ENCODE measurements around the gene PDE5A.
A peak's percentile ranks its signal among the peaks of the same experiment; 100 is the strongest.
"Not testable (repeated sequence)": the region's sequence is repeated elsewhere in the genome, so short reads cannot be mapped to it uniquely, and the experiment has no call there.

PDE5A gene

GRCh38 chr4:119471259-119471658 lies 157.3 kb downstream of the PDE5A start:
- DNase-seq (ENCODE audit: low read depth in 2 of 2) = no peak

GRCh38 chr4:119470737-119471063 lies 157.9 kb downstream of the PDE5A start:
- DNase-seq (ENCODE audit: low read depth in 2 of 2) = not testable (repeated sequence)

DNA sequence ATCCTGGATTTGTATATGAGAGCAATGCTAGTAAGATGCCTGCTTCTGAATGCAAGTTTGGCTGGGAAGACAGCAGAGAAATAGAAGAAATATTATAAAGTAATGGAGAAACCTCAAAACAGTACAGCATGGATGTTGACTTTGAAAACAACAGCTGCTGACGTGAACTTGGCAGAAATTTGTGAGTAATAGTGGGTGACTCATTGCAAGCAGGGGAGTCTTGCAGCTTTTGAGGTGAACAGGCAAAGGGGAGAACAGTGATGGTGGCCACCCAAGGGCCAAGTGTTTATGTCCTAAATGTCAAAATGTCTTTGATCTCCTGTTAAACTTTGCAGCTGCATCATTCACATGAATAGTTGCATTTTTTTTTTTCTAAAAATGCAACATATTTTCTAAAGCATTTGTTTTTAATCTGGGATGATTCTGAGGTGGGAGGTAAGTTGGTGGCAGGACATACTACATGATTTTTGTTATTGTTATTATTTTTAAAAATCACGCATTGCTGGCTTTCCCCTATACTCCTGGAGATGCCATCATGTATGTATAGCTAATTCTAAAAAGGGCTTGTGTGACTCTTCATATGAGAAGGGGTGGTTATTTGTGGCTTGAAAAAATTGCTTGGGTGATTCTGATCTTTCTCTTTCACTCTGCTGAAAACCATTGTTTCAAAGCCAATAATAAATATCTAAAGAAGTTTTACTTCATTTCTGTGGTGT lies 158.4 kb downstream of the PDE5A start:
- DNase-seq (ENCODE audit: low read depth in 2 of 2) = not testable (repeated sequence)

GRCh38 chr4:119469039-119469438 lies 159.6 kb downstream of the PDE5A start:
- not testable (repeated sequence) for DNase-seq (ENCODE audit: low read depth in 2 of 2)

GRCh38 chr4:119462733-119463132 lies 165.9 kb downstream of the PDE5A start:
- DNase-seq (ENCODE audit: low read depth in 2 of 2) = not testable (repeated sequence)

- not testable (repeated sequence) for DNase-seq (ENCODE audit: low read depth in 2 of 2)
These were observed 172.9 kb downstream of the PDE5A start for GRCh38 chr4:119455734-119456133.

DNA sequence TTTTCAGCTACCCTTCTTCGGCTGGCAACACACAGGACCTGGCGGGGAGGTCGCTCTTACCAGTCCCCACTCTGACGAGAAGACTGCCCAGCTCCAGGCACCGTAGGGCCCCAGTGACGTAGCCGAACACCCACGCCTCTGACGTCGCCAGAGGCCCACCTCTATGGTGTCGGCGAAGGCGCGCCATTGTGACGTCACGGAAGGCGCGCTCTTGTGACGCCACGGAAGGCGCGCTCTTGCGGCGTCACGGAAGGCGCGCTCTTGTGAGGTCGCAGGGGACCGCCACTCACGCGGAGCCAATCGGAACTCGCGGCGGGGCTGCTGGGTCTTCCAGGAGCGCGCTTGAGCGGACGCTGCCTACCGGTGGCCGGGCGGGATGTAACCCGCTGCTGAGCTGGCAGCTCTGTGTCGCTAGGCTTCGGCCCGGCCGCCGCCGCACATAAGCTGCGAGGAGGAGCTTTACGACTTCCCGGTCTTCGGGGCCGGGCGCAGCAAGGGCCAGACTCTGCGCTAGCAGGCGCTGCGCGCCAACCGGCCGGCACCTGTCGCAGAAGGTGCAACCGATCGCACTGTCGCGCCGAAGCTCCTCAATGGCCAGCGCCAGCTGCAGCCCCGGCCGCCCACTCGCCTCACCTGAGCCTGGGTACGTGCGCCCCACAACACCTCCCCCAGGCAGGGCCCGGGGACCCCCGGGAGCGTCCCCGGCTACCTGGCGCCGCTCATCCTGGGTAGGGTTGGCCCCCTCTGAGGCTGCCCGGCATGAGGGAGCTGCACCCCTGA lies 173.9 kb downstream of the PDE5A start:
- peak; percentile 94 to 95 for DNase-seq (ENCODE audit: low read depth in 2 of 2)

DNA sequence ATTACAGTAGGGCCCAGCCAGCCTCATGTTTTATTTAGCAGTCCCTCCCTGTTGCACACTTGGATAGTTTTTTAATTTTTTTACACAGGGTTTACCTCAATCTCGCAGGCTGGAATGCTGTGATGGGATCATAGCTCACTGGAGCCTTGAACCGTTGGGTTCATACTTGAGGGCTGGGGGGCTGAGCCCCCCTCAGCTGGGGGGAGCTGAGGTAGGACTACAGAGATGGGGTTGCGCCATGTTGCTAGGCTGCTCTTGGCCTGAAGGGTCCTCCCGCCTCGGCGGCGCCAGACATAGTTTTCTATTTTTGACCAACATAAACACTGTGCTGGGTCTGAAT lies 174.5 kb downstream of the PDE5A start:
- not testable (repeated sequence) for DNase-seq (ENCODE audit: low read depth in 2 of 2)

DNA sequence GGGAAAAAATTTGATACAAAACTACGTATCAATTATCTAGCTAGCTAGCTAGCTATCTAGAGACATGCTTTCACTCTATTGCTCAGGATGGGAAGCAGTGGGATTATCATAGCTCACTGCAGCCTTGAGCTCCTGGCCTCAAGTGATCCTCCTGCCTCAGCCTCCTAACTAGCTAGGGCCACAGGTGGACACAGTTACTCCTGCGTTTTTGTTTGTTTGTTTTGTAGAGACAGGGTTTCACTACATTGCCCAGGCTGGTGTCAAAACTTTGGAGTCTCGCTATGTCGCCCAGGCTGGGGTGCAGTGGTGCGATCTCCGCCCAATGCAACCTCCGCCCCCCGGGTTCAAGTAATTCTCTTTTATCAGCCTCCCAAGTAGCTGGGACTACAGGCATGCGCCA lies 175.3 kb downstream of the PDE5A start:
- not testable (repeated sequence) for DNase-seq (ENCODE audit: low read depth in 2 of 2)

DNA sequence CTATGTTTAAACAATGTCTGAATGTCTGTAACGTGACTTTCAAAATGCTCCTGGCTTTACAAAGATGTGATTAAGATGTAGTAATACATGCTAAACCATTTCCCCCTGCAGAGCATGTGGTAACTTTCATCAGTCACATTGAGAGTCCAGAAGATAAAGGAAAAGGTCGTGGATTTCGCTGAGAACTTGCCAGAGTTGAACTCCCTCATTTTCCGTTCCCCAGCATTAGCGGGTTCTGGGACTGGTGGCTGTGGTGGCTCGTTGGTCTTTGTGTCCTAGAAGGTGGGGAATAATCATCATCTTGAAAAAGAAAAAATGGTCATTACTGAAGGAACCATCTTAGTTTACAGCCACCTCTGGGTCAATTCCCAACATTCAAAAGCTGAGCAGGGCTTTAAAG lies 178.8 kb downstream of the PDE5A start:
- not testable (repeated sequence) for DNase-seq (ENCODE audit: low read depth in 2 of 2)

All from stimulated activated CD4-positive, alpha-beta T cell treated with anti-CD3 and anti-CD28 coated beads, Interleukin-12 subunit alpha, Interleukin-12 subunit beta, amount 100 ng/mL, for 24 hours (primary cell).